ENCODE results near the gene DTX2.

GRCh38 chr7:76514926-76515771 lies 53.6 kb downstream of the DTX2 start:
- no peak for TF ChIP-seq POLR2A (IDR thresholded peaks at IDR 0.05; ENCODE audit: low read length)
- no peak for TF ChIP-seq GATA1 (IDR thresholded peaks at IDR 0.05; ENCODE audit: low read depth, low read length)
